ENCODE data around the gene ABCB10.
"Not testable (repeated sequence)": the region's sequence is repeated elsewhere in the genome, so short reads cannot be mapped to it uniquely, and the experiment has no call there.

ABCB10 gene

DNA sequence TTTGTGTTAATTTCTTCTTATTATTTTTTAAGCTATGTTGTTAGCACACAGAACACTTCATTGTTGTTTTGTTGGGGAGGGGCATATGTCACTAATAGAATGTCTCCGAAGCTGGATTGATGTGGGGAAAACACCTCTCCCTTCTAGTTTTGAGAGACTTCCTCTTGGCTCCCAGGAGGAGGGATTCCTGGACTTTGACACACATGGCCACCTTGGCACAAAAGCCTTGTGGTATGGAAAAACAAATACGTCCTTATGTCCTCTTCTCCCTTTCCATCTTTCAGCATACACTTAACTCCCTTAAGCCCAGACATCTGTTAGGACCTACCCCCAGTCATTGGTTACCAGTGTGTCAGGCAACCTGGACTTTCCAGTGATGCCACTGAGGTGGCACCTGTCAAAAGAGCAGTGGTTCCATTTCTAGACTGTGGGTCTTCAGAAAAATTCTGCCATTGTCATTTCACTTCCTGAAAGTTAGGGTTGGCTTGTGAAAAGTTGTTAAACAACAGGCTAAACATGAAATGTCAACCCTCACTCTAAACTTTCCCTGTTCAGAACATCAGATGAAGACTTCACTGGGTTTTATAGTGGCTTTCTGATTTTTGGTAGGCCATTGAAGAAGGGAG, 12.5 kb upstream of the ABCB10 start:
- Histone ChIP-seq H3K4me3 (ENCODE audit: low read depth, low read length) (no peak overlapping the region), H3K27ac (ENCODE audit: low read depth, low read length) (no peak overlapping the region), H3K27me3 (ENCODE audit: insufficient read depth, low read length) (no peaks in the 10 kb centered on the region), H2AFZ (ENCODE audit: low read length, unreplicated experiment) (no peak overlapping the region), H3K36me3 (ENCODE audit: insufficient read depth, low read length) (no peaks in the 10 kb centered on the region), H3K4me1 (ENCODE audit: control insufficient read depth, insufficient read depth, low read length, unreplicated experiment) (no peaks in the 10 kb centered on the region), H3K79me2 (ENCODE audit: control insufficient read depth, insufficient read depth, low read length, unreplicated experiment) (no peaks in the 10 kb centered on the region)

DNA sequence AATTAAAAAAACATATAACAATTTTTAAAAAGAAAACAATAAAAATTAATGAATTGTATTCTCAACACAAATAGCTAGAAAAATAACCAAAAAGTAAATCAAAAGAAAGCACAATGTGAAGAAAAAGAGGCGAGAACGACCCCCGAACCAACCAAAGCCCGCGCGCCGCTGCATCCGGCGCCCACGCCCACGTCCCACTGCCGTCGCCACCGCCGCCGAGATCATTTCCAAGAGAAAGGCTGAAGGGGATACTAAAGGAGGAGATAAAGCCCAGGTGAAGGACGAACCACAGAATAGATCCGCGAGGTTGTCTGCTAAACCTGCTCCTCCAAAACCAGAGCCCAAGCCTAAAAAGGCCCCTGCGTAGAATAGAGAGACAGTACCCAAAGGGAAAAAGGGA, 11.8 kb upstream of the ABCB10 start:
- H3K27me3 ChIP-seq (ENCODE audit: insufficient read depth, low read length) = no peaks in the 10 kb centered on the region
- no peaks in the 10 kb centered on the region for H3K4me1 ChIP-seq (ENCODE audit: control insufficient read depth, insufficient read depth, low read length, unreplicated experiment)
- no peak overlapping the region for H3K4me3 ChIP-seq (ENCODE audit: low read depth, low read length)
- H3K36me3 ChIP-seq (ENCODE audit: insufficient read depth, low read length) = no peaks in the 10 kb centered on the region
- no peak overlapping the region for H3K27ac ChIP-seq (ENCODE audit: low read depth, low read length)
- no peaks in the 10 kb centered on the region for H3K79me2 ChIP-seq (ENCODE audit: control insufficient read depth, insufficient read depth, low read length, unreplicated experiment)
- H2AFZ ChIP-seq (ENCODE audit: low read length, unreplicated experiment) = no peak overlapping the region

DNA sequence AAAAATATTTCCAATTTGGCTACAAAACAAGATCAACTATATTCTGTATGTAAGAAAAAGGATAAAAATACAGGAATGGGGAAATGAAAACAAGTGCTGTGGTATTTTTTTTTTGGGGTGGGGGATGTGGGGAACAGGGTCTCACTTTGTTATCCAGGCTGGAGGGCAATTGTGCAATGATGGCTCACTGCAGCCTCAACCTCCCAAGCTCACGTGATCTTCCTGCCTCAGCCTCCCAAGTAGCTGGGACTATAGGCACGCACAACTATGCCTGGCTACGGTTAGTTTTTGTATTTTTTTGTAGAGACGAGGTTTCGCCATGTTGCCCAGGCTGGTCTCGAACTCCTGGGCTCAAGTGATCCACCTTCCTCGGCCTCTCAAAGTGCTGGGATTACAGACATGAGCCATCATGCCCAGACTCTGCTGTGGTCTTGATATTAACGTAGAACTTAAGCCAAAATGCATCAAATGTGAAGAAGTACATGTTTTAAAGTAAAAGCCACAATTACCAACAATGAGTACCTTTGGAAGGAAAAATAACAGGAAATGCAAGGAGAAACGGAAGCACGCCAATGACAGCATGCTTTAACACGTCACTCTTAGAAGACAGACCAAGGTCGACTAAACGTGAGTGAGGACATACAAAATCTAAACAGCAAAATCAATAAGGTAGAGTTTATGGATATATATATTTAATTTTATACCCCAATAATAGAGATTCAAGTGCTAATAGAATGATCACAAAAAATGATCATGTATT, 8.8 kb upstream of the ABCB10 start:
- Histone ChIP-seq H3K79me2 (ENCODE audit: control insufficient read depth, insufficient read depth, low read length, unreplicated experiment) (no peaks in the 10 kb centered on the region), H3K4me3 (ENCODE audit: low read depth, low read length) (no peak overlapping the region), H3K27ac (ENCODE audit: low read depth, low read length) (no peak overlapping the region), H3K4me1 (ENCODE audit: control insufficient read depth, insufficient read depth, low read length, unreplicated experiment) (no peaks in the 10 kb centered on the region), H3K36me3 (ENCODE audit: insufficient read depth, low read length) (no peaks in the 10 kb centered on the region), H3K27me3 (ENCODE audit: insufficient read depth, low read length) (no peaks in the 10 kb centered on the region), H2AFZ (ENCODE audit: low read length, unreplicated experiment) (no peak overlapping the region)

DNA sequence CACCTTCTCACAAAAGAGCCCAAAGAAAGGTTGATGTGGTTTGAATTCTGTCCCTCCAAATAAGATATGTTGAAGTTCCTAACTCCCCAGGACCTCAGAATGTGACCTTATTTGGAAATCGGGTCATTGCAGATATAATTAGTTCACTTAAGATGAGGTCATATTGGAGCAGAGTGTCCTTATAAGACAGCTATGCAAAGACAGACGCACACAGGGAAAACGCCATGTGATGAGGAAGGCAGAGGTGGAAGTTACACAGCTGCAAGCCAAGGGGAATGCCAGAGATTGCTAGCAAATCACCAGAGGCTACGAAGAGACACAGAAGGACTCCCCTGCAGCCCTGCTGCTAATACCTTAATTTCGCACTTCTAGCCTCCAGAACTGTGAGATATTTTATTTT, 5.2 kb upstream of the ABCB10 start:
- no peak overlapping the region for H2AFZ ChIP-seq (ENCODE audit: low read length, unreplicated experiment)
- H3K27ac ChIP-seq (ENCODE audit: low read depth, low read length) = no peak overlapping the region
- H3K4me3 ChIP-seq (ENCODE audit: low read depth, low read length) = no peak overlapping the region
- no peaks in the 10 kb centered on the region for H3K36me3 ChIP-seq (ENCODE audit: insufficient read depth, low read length)
- no peaks in the 10 kb centered on the region for H3K79me2 ChIP-seq (ENCODE audit: control insufficient read depth, insufficient read depth, low read length, unreplicated experiment)
- H3K4me1 ChIP-seq (ENCODE audit: control insufficient read depth, insufficient read depth, low read length, unreplicated experiment) = no peaks in the 10 kb centered on the region
- H3K27me3 ChIP-seq (ENCODE audit: insufficient read depth, low read length) = no peaks in the 10 kb centered on the region

DNA sequence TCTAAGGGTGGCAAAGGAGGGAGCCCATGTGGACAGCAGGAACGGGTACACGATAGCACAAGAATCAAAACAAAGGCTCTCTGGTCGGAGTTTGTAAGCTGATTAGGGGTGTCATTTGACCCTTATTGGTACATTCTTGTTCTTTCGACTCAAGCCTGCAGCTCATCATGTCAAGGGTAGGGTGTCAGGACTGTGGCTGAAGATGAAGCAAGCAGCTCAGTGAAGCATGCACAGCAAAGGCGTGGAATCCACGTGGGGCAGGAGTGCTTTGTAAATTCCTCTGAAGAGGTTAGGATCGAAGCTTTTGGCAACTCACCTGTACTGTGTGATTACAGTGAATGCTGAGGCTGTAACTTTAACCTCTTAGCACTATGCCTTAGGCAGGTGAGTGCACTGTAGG, 4.7 kb upstream of the ABCB10 start:
- Histone ChIP-seq H3K27me3 (ENCODE audit: insufficient read depth, low read length) (no peaks in the 10 kb centered on the region), H3K79me2 (ENCODE audit: control insufficient read depth, insufficient read depth, low read length, unreplicated experiment) (no peaks in the 10 kb centered on the region), H3K27ac (ENCODE audit: low read depth, low read length) (no peak overlapping the region), H3K4me3 (ENCODE audit: low read depth, low read length) (no peak overlapping the region), H3K4me1 (ENCODE audit: control insufficient read depth, insufficient read depth, low read length, unreplicated experiment) (no peaks in the 10 kb centered on the region), H2AFZ (ENCODE audit: low read length, unreplicated experiment) (no peak overlapping the region), H3K36me3 (ENCODE audit: insufficient read depth, low read length) (no peaks in the 10 kb centered on the region)

DNA sequence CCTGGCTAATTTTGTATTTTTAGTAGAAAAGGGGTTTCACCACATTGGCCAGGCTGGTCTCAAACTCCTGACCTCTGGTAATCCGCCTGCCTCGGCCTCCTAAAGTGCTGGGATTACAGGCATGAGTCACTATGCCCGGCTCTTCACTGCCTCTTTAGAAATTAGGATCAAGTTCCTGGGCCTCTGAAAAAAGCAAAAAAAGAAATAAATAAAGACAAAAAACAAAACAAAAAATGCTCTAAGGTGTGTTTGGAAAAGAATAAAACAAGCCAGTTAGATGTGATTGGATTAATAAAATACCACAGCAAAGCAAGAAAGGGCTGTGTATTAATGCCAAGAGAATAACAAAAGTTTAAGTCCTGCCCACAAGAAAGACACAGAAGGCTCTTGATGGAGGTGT, 4.2 kb upstream of the ABCB10 start:
- no peaks in the 10 kb centered on the region for H3K4me1 ChIP-seq (ENCODE audit: control insufficient read depth, insufficient read depth, low read length, unreplicated experiment)

DNA sequence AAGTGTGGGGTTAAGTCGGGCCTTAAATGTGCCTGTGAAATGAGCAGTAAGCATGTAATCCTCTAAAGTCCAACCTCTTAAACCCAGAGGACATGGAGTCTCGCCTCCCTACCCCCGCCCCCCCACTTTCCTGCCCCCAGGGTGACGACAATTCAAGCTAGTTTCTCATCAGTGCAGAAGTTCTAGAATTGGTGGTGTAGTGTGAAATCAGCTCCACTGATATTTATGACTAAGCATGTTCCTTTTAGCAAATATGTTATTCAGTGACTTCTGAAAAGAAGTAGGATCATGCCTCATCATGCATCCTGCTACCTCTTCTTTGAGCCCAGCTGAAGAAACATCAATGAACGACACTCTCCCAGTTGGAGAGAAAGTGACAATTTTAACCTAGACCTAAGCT, 2.6 kb upstream of the ABCB10 start:
- Histone ChIP-seq H3K27me3 (ENCODE audit: insufficient read depth, low read length) (no peaks in the 10 kb centered on the region), H3K27ac (ENCODE audit: low read depth, low read length) (no peak overlapping the region), H3K4me3 (ENCODE audit: low read depth, low read length) (no peak overlapping the region), H3K36me3 (ENCODE audit: insufficient read depth, low read length) (no peaks in the 10 kb centered on the region), H3K79me2 (ENCODE audit: control insufficient read depth, insufficient read depth, low read length, unreplicated experiment) (peaks cover 19% of the 10 kb centered on the region), H2AFZ (ENCODE audit: low read length, unreplicated experiment) (no peak overlapping the region), H3K4me1 (ENCODE audit: control insufficient read depth, insufficient read depth, low read length, unreplicated experiment) (peaks cover 10% of the 10 kb centered on the region)

More for the DNA sequence above, 4.2 kb upstream of the ABCB10 start:
- Histone ChIP-seq H3K4me3 (ENCODE audit: low read depth, low read length) (no peak overlapping the region), H3K79me2 (ENCODE audit: control insufficient read depth, insufficient read depth, low read length, unreplicated experiment) (peaks cover 3% of the 10 kb centered on the region), H3K36me3 (ENCODE audit: insufficient read depth, low read length) (no peaks in the 10 kb centered on the region), H3K27ac (ENCODE audit: low read depth, low read length) (no peak overlapping the region), H2AFZ (ENCODE audit: low read length, unreplicated experiment) (no peak overlapping the region), H3K27me3 (ENCODE audit: insufficient read depth, low read length) (no peaks in the 10 kb centered on the region)

DNA sequence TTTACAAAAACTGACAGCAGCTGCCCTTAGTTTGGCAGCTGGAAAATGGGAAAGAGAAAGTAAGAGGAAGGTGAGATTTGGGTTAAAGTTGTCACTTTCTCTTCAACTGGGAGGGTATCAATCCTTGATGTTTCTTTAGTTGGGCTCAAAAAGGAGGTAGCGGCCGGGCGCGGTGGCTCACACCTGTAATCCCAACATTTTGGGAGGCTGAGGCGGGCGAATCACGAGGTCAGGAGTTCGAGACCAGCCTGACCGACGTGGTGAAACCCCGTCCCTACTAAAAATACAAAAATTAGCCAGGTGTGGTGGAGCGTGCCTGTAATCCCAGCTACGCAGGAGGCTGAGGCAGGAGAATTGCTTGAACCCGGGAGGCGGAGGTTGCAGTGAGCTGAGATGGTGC, 1.6 kb upstream of the ABCB10 start:
- not testable (repeated sequence) for H3K27ac ChIP-seq (ENCODE audit: low read depth, low read length); H2AFZ ChIP-seq (ENCODE audit: low read length, unreplicated experiment); H3K36me3 ChIP-seq (ENCODE audit: insufficient read depth, low read length); H3K4me3 ChIP-seq (ENCODE audit: low read depth, low read length); H3K27me3 ChIP-seq (ENCODE audit: insufficient read depth, low read length)
- H3K79me2 ChIP-seq (ENCODE audit: control insufficient read depth, insufficient read depth, low read length, unreplicated experiment) = peaks cover 25% of the 10 kb centered on the region
- peaks cover 10% of the 10 kb centered on the region for H3K4me1 ChIP-seq (ENCODE audit: control insufficient read depth, insufficient read depth, low read length, unreplicated experiment)

DNA sequence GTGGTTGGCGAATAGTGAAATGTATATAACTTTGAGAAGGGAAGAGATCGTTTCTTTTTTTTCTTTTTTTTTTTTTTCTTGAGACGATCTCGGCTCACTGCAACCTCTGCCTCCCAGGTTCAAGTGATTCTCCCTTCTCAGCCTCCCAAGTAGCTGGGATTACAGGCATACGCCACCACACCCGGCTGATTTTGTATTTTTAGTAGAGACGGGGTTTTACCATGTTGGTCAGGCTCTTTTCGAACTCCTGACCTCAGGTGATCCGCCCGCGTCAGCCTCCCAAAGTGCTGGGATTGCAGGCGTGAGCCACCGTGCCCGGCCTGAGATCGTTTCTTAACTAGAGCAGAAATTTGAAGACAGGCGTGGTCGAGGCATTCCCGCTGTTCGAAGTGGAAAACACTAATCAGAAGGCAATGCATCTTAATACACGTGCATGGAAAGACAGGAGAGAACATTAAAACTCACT, 862 bp upstream of the ABCB10 start:
- H3K27ac ChIP-seq (ENCODE audit: low read depth, low read length); H2AFZ ChIP-seq (ENCODE audit: low read length, unreplicated experiment); H3K27me3 ChIP-seq (ENCODE audit: insufficient read depth, low read length); H3K36me3 ChIP-seq (ENCODE audit: insufficient read depth, low read length): not testable (repeated sequence)
- Histone ChIP-seq H3K79me2 (ENCODE audit: control insufficient read depth, insufficient read depth, low read length, unreplicated experiment) (peaks cover 31% of the 10 kb centered on the region), H3K4me3 (ENCODE audit: low read depth, low read length) (peak overlapping the region; percentile 82), H3K4me1 (ENCODE audit: control insufficient read depth, insufficient read depth, low read length, unreplicated experiment) (peaks cover 10% of the 10 kb centered on the region)

DNA sequence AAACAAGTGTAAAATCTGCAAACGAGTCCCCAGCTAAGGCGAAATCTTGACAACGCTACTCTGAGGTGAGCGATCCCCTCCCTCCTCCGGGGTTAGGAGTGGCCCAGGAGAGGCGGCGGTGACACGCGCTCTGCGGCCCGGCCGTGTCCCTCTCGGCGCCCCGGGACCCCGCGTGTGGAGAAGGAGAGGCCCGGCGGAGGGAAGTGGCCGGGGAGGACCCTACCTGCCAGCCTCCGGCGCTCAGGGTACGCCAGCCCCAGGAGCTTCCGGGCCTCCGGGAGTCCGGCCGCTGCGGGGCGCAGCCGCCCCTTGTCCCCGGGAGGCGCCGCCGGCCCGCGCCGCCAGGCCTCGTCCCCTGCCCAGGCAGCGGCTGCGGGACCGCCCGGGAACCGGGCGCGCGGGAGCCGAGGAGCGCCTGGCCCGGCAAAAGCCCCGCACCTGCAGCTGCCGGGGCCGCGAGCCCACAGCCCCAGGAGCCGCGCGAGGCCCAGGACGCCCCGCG, 543 bp downstream of the ABCB10 start:
- peak overlapping the region; percentile 82 for H3K4me3 ChIP-seq (ENCODE audit: low read depth, low read length)
- H3K27ac ChIP-seq (ENCODE audit: low read depth, low read length) = no peak overlapping the region
- peaks cover 10% of the 10 kb centered on the region for H3K4me1 ChIP-seq (ENCODE audit: control insufficient read depth, insufficient read depth, low read length, unreplicated experiment)
- peak overlapping the region; percentile 67 for H2AFZ ChIP-seq (ENCODE audit: low read length, unreplicated experiment)
- H3K36me3 ChIP-seq (ENCODE audit: insufficient read depth, low read length) = no peaks in the 10 kb centered on the region
- peaks cover 40% of the 10 kb centered on the region for H3K79me2 ChIP-seq (ENCODE audit: control insufficient read depth, insufficient read depth, low read length, unreplicated experiment)
- no peaks in the 10 kb centered on the region for H3K27me3 ChIP-seq (ENCODE audit: insufficient read depth, low read length)

Measured in ACC112 (cell line).